Left lobe of liver (tissue), 2 donors: ENCODE data around the gene HDHD3. TPM values are rescaled to one million over a fixed set of nuclear protein-coding genes. Genes with fewer than 3 reads are reported as not detected.
"Not testable (repeated sequence)": the region's sequence is repeated elsewhere in the genome, so short reads cannot be mapped to it uniquely, and the experiment has no call there.

Experiments used
- ATAC-seq: fragments of 200-7000 bp; cut with Tn5 transposase; one replicate; pipeline ENCODE4 v1.9.1; 2020; ENCODE audit warnings: mild to moderate bottlenecking, moderate library complexity
- DNase-seq: peaks from one replicate; pipeline ENCODE4 v3.0.0-alpha.2; 2020; ENCODE audit warnings: low spot score
- total RNA-seq: library from RNA; stranded (reverse); gene quantifications from one replicate; pipeline ENCODE4 v1.2.1, GENCODE V29; 2021
- donor health status: DM: no; HTN: no; CAD: no; lungs with moderate emphysema.
- donor health status: DM: no; HTN: yes; CAD: no.

The HDHD3 gene
- total RNA-seq, 1 donor from 2014 or later, result 76.9 TPM

DNA sequence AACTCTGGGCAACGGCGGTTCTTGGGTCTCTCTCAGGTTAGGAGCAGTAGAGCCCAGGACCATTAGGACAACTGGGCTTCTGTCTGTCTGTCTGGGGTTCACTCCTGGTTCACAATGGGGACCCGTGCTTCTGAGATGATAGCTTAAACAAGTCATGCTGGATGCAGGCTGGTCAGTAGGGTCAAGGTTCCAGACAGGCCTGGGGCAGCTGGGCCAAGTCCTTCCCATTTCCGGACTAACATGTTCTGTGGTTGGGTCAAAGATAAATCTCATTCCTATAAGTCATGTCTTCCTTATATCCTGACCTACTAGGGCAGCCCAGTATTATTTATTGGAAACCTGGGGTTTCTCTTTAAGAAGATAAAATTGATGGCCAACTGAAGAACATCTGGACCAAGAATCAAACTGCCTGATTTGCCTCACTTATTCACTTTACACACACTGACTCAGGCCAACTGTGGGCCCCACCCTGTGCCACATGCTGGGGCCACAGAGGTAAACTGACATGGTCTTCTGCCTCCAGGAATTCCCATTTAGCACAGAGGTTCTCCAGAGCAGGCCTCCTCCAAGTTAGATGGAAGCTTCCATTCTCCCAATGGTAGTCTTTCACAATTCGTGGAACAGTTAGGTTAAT, 8.3 kb downstream of the HDHD3 start:
- no peak for DNase-seq

DNA sequence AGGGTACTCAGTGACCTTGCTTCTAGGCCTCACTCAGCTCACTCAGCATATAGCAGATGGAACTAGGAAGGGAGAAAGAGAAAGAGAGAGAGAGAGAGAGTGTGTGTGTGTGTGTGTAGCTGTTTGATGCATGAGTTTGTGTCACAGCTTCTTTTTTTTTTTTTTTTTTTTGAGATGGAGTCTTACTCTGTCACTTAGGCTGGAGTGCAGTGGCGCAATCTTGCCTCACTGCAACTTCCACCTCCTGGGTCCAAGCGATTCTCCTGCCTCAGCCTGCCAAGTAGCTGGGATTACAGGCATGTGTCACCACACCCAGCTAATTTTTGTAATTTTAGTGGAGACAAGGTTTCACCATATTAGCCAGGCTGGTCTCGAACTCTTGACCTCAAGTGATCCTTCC, 11.1 kb downstream of the HDHD3 start:
- not testable (repeated sequence) for ATAC-seq, DNase-seq

More for the DNA sequence above, 8.3 kb downstream of the HDHD3 start:
- no peak for ATAC-seq

DNA sequence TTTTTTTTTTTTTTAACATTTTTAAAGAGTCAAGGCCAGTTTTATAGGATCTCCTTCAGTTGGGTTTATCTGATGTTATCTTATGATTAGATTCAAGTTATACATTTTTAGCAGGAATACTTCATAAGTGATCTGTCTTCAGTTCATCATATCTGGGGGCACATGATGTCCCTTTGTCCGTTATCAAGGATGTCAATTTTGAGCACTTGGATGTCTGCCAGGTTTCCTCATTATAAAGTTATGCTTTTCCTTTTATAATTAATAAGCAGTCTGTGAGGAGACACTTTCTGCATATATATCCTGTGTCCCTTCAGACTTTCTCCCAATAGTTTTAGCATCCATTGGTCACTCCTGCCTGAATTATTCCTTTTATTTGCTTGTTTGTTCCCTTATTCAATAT, 11.8 kb downstream of the HDHD3 start:
- DNase-seq, result no peak
- ATAC-seq, result no peak

DNA sequence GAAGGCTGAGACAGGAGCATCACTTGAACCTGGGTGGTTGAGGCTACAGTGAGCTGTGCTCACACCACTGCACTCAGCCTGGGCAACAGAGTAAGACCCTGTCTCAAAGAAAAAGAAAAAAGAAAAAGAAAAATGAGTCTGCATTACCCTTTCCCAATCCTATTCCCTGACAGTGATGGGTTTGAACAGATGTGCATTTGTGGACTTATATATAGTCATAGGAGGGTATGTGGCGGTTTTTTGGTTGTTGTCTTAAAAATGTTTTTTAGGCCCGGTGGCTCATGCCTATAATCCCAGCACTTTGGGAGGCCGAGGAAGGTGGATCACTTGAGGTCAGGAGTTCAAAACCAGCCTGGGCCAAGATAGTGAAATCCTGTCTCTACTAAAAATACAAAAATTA, 13.4 kb downstream of the HDHD3 start:
- DNase-seq, result no peak
- ATAC-seq, result no peak

DNA sequence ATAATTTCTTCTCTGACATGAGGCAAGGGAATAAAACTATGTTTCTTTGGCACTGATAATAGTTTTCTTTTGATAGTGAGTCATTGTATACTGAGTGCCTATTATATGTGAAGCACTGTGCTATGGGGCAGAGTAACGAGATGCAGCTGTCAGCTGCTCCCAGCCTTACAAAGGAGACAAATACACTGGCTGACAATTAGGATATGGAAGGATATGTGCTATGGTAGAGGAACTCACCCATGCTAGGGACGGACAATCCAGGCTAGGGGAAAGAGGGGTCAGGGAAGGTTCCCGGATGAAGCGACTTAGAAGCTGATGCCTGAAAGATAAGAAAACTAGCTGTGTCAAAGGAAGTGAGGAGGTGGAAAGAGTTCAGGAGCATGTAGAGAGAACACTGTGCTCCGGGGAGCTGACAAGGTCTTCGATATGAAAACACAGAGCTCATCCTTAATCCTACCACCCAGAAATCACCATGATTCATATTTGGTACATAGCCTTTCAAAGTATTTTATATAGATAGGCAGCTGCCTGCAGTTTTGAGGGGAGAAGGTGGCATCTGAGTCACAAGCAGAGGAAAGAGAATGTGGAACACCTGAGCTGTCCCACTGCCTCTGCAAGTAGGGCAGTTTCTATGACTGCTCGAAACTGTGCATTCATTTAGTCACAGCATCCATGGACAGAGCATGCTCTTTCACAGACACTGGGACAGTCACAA, 15.3 kb downstream of the HDHD3 start:
- no peak for DNase-seq
- ATAC-seq, result no peak

DNA sequence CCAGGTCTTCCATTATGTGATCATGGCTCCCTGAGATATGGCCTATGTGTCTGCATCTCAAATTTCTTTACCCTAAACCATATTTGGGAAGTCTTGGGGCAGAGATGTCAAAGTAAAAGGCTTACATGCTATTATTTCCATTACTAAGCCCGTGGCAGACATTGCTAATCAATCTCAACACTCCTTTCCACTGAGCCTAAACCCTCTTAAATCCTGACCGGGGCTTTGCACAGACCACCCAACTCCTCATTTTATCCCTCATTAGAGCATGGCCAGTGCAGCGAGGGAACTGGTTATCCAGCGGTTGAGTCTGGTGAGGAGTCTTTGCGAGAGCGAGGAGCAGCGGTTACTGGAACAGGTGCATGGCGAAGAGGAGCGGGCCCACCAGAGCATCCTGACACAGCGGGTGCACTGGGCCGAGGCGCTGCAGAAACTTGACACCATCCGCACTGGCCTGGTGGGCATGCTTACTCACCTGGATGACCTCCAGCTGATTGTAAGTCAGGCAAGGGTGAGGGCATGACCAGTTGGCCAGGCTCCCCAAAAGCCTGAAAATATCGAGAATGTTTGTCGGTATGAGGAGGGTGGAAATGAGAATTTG, 16.4 kb downstream of the HDHD3 start:
- DNase-seq, result no peak
- no peak for ATAC-seq

DNA sequence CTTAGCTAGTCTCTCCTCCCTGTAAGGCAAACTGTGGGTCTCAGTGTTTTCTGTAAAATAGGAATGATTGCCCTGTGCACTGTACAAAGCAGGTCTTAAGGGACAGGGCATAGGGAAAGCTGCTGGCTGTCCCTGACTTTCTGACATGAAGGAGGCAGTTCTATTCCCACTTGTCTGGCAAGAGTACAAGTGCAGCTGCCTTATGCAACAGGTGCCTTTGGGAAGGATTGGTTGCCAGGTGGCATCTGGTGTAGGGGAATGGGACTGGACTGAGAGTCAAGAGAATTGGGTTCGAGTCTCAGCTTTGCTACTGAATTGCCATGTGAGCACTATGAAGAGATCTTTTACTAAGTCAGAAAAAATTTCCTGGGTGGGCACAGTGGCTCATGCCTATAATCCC, 17.4 kb downstream of the HDHD3 start:
- DNase-seq (peak; percentile 77), ATAC-seq (peak; percentile 90)

DNA sequence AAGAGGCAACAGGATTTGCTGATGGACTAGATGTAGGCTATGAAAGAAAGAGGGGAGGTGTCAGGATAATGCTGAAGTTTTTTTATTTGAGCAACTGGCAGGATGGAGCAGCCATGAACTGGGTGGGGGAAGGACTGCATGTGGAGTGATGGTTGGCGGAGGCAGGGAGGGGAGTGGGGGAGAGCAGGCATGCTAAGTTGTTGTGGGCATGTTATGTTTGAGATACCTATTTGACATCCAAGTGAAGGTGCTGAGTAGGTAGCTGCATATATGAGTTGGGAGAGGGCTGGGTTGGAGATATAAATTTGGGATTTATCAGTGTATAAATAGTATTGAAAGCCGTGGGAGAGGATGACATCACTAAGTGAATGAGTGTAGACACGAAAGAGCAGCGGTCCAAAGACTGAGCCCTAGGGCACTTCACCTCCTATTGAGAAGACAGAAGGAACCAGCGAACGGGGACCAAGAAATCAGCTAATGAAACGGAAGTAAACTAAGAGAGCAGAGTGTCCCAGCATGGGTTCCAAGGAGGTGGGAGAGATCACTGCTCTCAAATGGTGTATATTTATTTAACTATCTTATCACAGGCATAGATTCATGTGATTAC, 20.0 kb downstream of the HDHD3 start:
- no peak for ATAC-seq
- DNase-seq, result no peak

DNA sequence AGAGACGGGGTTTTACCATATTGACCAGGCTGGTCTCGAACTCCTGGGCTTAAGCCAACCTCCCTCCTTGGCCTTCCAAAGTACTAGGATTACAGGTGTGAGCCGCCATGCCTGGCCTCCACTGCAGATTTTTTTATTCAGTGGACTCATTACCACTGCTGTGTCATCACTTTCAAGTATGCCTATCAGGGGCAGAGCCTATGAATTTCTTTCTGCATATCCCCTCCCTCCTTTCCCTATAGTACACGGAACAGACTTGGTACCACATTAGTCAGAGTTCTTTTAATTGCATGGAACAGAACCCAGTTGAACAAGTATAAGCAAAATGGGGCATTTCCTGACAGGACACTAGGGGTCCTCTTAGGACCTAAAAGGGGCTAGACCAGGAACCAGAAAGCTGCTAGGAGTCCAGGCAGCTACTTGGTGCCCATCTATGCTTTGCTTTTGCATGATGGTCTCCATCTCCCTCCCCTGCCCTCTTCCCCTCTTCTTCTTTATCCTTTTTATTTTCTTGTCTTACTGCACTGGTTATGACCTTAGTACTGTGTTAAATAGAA, 21.7 kb downstream of the HDHD3 start:
- DNase-seq (no peak), ATAC-seq (peak; percentile 74)

DNA sequence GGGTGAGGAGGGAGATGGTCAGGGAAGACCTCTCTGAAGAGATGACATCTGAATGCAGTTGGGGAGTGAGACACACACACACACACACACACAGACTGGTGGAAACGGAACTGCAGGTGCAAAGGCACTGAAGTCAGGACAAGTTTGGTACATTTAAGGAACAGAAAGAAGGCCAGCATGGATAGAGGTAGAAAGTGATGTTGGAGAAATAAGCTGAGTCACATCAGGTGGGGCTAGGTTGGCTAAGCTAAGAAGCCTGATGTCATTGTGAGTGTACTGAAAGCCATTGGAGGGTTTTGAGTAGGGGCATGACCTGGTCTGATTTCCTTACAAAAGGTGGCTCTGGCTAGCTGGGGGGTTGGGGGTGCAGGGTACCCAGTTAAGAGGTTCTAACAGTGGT, 24.4 kb downstream of the HDHD3 start:
- no peak for DNase-seq
- no peak for ATAC-seq

DNA sequence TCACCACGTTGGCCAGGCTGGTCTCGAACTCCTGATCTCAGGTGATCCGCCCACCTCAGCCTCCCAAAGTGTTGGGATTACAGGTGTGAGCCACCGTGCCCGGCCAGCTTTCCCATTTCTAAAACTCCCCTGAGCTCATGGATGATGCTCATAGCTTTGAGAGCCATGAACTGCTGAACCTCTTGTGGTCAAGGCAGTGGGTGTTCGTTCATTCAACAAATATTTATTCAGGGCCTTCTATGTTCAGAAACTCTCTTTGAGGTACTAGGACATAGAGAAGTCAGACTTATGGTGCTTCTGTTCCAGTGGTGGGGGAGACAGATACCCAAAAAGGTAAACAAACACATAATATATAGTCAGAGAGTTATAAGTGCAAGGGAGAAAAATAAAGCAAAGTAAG, 24.8 kb downstream of the HDHD3 start:
- ATAC-seq, result no peak

DNA sequence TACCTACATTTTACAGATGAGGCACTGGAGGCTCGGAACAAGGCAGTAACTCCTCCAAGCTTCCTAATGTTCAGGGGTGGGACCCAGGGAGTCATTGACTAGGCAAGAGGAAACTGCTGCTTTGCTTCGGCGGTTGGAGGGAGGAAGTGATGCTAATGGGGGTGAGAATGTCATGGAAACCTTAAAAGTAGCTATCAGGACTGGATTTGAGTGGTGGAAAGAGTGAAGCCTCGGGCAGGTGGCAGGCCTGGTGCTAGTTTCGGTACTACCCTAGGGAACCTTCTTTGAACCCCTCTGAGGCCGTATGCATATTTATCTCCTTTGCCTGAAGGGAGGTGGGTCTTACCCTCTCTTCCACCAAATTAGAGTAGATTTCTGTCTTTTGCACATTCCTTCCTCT, 25.8 kb downstream of the HDHD3 start:
- DNase-seq, result no peak
- no peak for ATAC-seq

More for the DNA sequence above, 24.8 kb downstream of the HDHD3 start:
- DNase-seq, result no peak

DNA sequence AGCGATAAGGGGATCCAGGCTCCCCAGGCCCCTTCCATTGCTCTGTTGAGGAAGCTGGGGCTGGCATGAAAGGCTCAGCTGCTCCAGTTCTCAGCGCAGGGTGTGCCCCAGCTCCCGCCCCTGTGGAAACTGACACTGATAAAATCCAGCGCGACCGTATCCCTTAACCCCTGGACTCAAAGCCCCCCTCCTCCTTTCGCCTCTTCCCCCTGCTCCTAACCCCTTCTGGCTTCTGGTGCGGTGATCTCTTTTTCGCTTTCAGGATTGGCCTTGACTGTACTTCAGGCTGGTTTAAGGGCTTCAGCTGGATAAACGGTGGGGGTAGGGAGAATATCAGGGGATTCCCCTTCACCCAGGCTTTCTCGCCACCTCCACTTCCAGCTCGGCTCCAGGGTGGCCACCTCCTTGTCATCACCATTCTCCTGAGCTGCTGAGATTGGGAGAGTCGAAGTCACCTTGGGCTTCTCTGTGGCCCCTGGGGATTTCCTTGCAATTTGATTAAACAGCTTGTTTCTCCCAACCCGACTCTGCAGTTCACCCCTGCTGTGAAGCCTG, 26.6 kb downstream of the HDHD3 start:
- ATAC-seq, result no peak

DNA sequence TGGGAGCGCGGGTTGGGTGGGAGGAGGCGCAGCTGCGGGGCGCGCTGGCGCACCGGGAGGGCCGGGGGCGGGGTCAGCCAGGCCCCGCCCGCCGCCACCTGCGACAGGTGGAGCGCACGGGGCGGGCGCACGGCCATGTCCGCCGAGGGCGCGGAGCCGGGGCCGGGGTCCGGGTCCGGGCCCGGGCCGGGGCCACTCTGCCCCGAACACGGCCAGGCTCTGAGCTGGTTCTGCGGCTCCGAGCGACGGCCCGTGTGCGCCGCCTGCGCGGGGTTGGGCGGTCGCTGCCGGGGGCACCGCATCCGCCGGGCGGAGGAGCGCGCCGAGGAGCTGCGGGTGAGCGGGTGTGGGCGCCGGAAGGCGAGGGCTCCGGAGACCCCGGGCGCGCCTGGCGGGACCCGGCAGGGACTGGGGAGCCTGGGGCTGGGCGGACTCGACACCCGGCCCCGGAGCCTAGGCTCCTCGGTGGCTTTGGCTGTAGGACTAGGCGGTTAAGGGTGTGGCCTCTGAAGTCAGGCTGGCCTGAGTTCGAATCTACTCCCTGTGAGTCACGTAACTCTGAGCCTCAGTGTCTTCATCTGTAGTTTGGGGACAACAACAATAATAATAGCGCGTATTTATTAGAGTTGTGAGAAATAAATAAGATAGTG, 27.2 kb downstream of the HDHD3 start, which contains the start of gene BSPRY:
Gene BSPRY, plus strand, starts transcription at position 97 of the 650 bp plus-strand sequence. Its CDS starts 39 bp downstream, at position 136.
- no peak for DNase-seq
- peak; percentile 89 for ATAC-seq

More for the DNA sequence above, 26.6 kb downstream of the HDHD3 start:
- DNase-seq, result no peak

DNA sequence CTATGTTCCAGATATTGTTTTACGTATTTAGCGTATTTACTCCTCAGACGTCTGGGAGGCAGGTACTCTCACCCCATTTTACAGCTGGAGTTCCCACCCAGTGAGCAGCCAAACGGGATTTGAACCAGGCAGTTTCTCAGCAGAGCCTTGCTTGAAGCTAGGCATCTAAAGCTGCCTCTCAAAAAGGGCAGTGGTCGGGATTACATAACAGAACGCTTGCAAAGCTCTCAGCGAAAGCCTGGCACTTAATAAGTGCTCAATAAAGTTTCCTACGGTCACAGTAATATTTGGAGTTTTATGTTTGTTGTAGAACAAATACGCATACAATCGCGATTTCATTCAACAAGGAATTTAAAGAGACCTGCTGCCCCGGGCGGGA, 27.7 kb downstream of the HDHD3 start:
- DNase-seq (no peak), ATAC-seq (no peak)

DNA sequence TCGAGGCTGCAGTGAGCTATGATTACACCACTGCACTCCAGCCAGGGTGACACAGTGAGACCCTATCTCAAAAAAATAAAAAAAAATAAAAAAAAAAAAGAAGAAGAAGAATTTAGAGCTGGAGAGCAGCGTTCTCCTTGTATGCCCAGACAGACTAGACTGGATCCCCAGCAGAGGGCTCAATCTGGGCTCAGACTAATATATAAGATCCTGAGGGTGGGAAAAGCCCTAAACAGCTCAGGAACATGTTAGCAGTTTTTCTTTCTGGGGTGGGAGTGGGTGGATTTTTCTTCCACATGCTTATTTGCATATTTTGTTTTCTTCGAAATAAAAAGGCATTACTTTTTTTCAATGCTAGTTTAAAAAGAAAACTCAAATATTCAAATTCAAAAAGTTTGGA, 28.3 kb downstream of the HDHD3 start:
- DNase-seq, result no peak
- no peak for ATAC-seq

DNA sequence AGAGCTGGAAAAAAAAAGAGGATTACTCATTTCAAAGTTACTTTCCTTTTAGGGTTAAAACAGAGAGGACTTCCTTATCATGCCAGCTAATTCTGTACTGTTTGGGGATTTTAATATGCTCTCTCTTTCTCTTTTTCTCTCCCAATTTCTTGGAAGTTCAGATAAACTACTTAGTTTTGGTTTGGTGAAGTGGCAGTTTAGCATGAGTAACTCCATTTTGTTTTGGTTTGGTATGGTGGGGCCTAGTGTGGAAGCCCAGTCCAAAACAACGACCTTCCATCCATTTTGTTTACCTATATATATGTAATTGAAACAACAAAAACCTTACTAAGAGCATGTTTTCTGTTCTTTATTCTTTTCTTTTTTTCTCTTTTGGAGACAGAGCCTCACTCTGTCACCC, 31.1 kb downstream of the HDHD3 start:
- ATAC-seq, result no peak
- no peak for DNase-seq

DNA sequence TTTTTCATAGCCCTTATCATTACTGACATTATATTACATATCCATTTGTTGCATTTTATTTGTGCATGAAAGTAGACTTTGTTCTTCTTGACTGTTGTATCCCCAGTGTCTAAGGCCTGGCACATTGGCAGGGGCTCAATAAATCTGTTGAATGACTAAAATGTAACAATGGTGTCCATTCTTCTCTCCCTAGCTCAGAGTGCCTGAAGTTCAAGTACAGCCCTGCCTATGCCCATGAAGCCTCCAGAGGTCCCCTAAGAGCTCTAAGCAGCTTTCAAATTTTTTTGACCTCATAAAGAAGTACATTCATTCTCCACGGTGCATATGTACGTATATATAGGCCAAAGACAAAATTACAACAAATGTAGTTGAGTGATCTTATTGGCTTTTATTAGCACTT, 31.6 kb downstream of the HDHD3 start:
- DNase-seq (no peak), ATAC-seq (no peak)

DNA sequence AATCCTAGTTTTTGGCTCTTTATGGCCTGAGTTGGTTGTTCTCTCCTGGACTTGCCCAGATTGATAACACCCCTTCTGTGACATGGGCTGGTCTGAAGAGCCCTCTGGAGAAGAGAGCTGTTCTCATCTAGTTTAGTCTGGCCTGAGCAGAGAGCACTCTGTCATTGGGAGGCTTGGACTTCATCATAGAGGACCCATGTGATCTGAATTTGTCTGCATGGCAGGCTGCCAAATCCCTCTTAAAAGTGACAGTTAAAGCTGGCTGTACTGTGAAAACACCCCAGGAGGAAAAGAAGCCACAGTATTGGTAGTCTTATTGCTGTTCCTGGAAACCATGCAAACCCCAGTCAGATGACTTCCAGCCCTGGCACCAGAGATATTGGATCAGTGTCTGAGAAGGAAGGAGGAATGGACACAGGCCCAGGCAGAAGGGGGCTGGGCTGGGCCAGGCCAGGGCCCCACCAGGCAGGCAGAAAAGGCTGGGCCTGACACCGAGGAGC, 33.0 kb downstream of the HDHD3 start:
- DNase-seq, result peak; percentile 85
- peak; percentile 63 for ATAC-seq

DNA sequence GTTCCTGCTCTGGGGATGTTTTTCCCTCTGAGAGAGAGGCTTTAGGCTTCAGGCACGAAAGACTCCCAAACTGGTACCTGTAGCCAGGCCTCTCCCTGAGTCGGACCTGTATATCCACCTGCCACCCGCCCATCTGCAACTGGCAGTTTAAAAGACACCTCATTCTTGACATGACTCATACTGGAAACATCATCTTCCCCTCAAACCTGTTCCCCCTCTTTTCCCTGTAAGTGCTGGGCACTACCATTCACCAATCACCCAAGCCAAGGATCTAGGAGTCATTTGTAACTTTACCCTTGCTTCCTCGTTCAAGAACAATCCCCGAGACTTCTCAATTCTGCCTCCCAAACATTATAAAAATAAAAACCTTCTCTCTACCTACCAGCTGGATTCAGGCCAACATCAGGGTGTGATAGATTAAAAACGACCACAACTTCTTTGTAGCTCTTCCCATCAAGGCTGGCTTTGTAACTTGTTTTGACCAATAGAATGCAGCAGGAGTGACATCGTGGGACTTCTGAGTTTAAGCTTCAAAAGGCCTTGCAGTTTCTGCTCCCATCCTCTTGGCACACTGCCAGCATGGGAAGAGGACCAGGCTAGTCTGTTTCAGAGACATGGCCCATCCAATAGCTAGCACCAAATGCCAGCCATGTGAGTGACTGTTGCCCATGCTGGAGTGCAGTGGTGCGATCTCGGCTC, 34.9 kb downstream of the HDHD3 start:
- ATAC-seq, result no peak
- no peak for DNase-seq
